Skeletal muscle satellite cell (primary cell): ENCODE measurements around the gene PAGE4. TPM values are rescaled to one million over a fixed set of nuclear protein-coding genes. Genes with fewer than 3 reads are reported as not detected.

Experiments
- H3K27me3 ChIP-seq: 2 replicates; pipeline ENCODE4 v1.7.0; 2013; ENCODE audit warnings: low read length; ENCODE audit not compliant: control insufficient read depth, insufficient read depth
- H3K36me3 ChIP-seq: 2 replicates; pipeline ENCODE4 v1.7.0; 2013; ENCODE audit warnings: mild to moderate bottlenecking, control low read depth, low read length; ENCODE audit not compliant: insufficient read depth
- H3K4me1 ChIP-seq: 2 replicates; pipeline ENCODE4 v1.7.0; 2013; ENCODE audit warnings: low read length; ENCODE audit not compliant: control insufficient read depth, insufficient read depth
- H3K4me2 ChIP-seq: 2 replicates; pipeline ENCODE4 v1.7.0; 2013; ENCODE audit warnings: mild to moderate bottlenecking, low read length
- H3K4me3 ChIP-seq: 2 replicates; pipeline ENCODE4 v1.7.0; 2013; ENCODE audit warnings: low read length
- H3K9ac ChIP-seq: 2 replicates; pipeline ENCODE4 v1.7.0; 2013; ENCODE audit warnings: mild to moderate bottlenecking, low read depth, low read length, moderate library complexity
- H3K9me3 ChIP-seq: replicated peaks from 2 replicates; pipeline ENCODE4 v1.7.0; 2013; ENCODE audit warnings: mild to moderate bottlenecking, control low read depth, low read length
- total RNA-seq: library from RNA; depleted of rRNA; stranded (reverse); fragments of >200 nt; gene quantifications from 2 replicates; pipeline ENCODE4 v1.2.3, GENCODE V29; 2012; rRNA removed

PAGE4 gene
- not detected in 2 replicates for total RNA-seq

- Histone ChIP-seq H3K27me3 (no peaks in the 10 kb centered on the region), H3K36me3 (no peaks in the 10 kb centered on the region), H3K4me1 (no peaks in the 10 kb centered on the region), H3K4me2 (no peak within 1 kb of the TSS), H3K4me3 (no peak within 1 kb of the TSS), H3K9ac (no peak within 1 kb of the TSS), H3K9me3 (no peaks in the 10 kb centered on the region)
Measured at GRCh38 chrX:49829016-49829415, at the start of gene PAGE4. Gene PAGE4, plus strand, starts transcription at chrX:49829303. Its CDS starts 1,126 bp downstream, at chrX:49830429.

- H3K4me3 ChIP-seq: no peak overlapping the region
Measured at GRCh38 chrX:49784747-49785280, 44.3 kb upstream of the PAGE4 start.

GRCh38 chrX:49792376-49792775, 36.7 kb upstream of the PAGE4 start:
- no peaks in the 10 kb centered on the region for H3K4me1 ChIP-seq
- H3K9ac ChIP-seq: no peak overlapping the region
- no peaks in the 10 kb centered on the region for H3K36me3 ChIP-seq
- H3K4me2 ChIP-seq: no peak overlapping the region
- H3K27me3 ChIP-seq: no peaks in the 10 kb centered on the region
- H3K4me3 ChIP-seq: no peak overlapping the region
- no peaks in the 10 kb centered on the region for H3K9me3 ChIP-seq

More at GRCh38 chrX:49784747-49785280, 44.3 kb upstream of the PAGE4 start:
- Histone ChIP-seq H3K4me2 (no peak overlapping the region), H3K4me1 (no peaks in the 10 kb centered on the region), H3K36me3 (no peaks in the 10 kb centered on the region), H3K9me3 (no peaks in the 10 kb centered on the region), H3K27me3 (no peaks in the 10 kb centered on the region), H3K9ac (no peak overlapping the region)

- Histone ChIP-seq H3K9ac (no peak overlapping the region), H3K4me1 (no peaks in the 10 kb centered on the region), H3K4me3 (no peak overlapping the region), H3K36me3 (no peaks in the 10 kb centered on the region), H3K4me2 (no peak overlapping the region), H3K9me3 (no peaks in the 10 kb centered on the region), H3K27me3 (no peaks in the 10 kb centered on the region)
Measured at GRCh38 chrX:49793686-49794085, 35.4 kb upstream of the PAGE4 start.

- no peak overlapping the region for H3K4me2 ChIP-seq
- no peaks in the 10 kb centered on the region for H3K4me1 ChIP-seq
- H3K4me3 ChIP-seq: no peak overlapping the region
- no peaks in the 10 kb centered on the region for H3K36me3 ChIP-seq
- no peaks in the 10 kb centered on the region for H3K27me3 ChIP-seq
- H3K9ac ChIP-seq: no peak overlapping the region
- H3K9me3 ChIP-seq: no peaks in the 10 kb centered on the region
Measured at GRCh38 chrX:49799828-49800227, 29.3 kb upstream of the PAGE4 start.

GRCh38 chrX:49809891-49810632, 19.0 kb upstream of the PAGE4 start:
- Histone ChIP-seq H3K4me2 (no peak overlapping the region), H3K36me3 (no peaks in the 10 kb centered on the region), H3K9me3 (no peaks in the 10 kb centered on the region), H3K4me3 (no peak overlapping the region), H3K27me3 (no peaks in the 10 kb centered on the region), H3K9ac (no peak overlapping the region), H3K4me1 (no peaks in the 10 kb centered on the region)

- Histone ChIP-seq H3K36me3 (no peaks in the 10 kb centered on the region), H3K4me2 (no peak overlapping the region), H3K4me3 (no peak overlapping the region), H3K9me3 (no peaks in the 10 kb centered on the region), H3K27me3 (no peaks in the 10 kb centered on the region), H3K4me1 (no peaks in the 10 kb centered on the region), H3K9ac (no peak overlapping the region)
Measured at GRCh38 chrX:49812177-49812576, 16.9 kb upstream of the PAGE4 start.

GRCh38 chrX:49816435-49816834, 12.7 kb upstream of the PAGE4 start:
- no peak overlapping the region for H3K4me2 ChIP-seq
- H3K4me1 ChIP-seq: no peaks in the 10 kb centered on the region
- H3K27me3 ChIP-seq: no peaks in the 10 kb centered on the region
- H3K9me3 ChIP-seq: no peaks in the 10 kb centered on the region
- H3K4me3 ChIP-seq: no peak overlapping the region
- H3K9ac ChIP-seq: no peak overlapping the region
- H3K36me3 ChIP-seq: no peaks in the 10 kb centered on the region

GRCh38 chrX:49838374-49838773, 9.3 kb downstream of the PAGE4 start:
- Histone ChIP-seq H3K4me1 (no peaks in the 10 kb centered on the region), H3K27me3 (peaks cover 17% of the 10 kb centered on the region), H3K36me3 (no peaks in the 10 kb centered on the region), H3K4me2 (no peak overlapping the region), H3K9me3 (no peaks in the 10 kb centered on the region), H3K4me3 (no peak overlapping the region), H3K9ac (no peak overlapping the region)

GRCh38 chrX:49840679-49841078, 11.6 kb downstream of the PAGE4 start:
- Histone ChIP-seq H3K4me3 (no peak overlapping the region), H3K36me3 (no peaks in the 10 kb centered on the region), H3K4me2 (no peak overlapping the region), H3K4me1 (no peaks in the 10 kb centered on the region), H3K9ac (no peak overlapping the region), H3K9me3 (no peaks in the 10 kb centered on the region), H3K27me3 (peaks cover 9% of the 10 kb centered on the region)

- Histone ChIP-seq H3K36me3 (no peaks in the 10 kb centered on the region), H3K27me3 (peaks cover 7% of the 10 kb centered on the region), H3K9ac (no peak overlapping the region), H3K4me3 (no peak overlapping the region), H3K4me2 (no peak overlapping the region), H3K9me3 (no peaks in the 10 kb centered on the region), H3K4me1 (no peaks in the 10 kb centered on the region)
Measured at GRCh38 chrX:49842621-49843020, 13.5 kb downstream of the PAGE4 start.

GRCh38 chrX:49844611-49845010, 15.5 kb downstream of the PAGE4 start:
- no peaks in the 10 kb centered on the region for H3K36me3 ChIP-seq
- peaks cover 5% of the 10 kb centered on the region for H3K9me3 ChIP-seq
- no peak overlapping the region for H3K4me2 ChIP-seq
- no peak overlapping the region for H3K4me3 ChIP-seq
- H3K4me1 ChIP-seq: no peaks in the 10 kb centered on the region
- H3K27me3 ChIP-seq: peaks cover 5% of the 10 kb centered on the region
- no peak overlapping the region for H3K9ac ChIP-seq
